GM12891 (cell line): ENCODE measurements around the gene CTSE.

ENCODE experiments used
- PAX5 ChIP-seq: IDR thresholded peaks from 2 replicates; pipeline ENCODE4 v1.6.1; 2011; ENCODE audit warnings: low read length, moderate library complexity, mild to moderate bottlenecking; ENCODE audit not compliant: insufficient read depth, severe bottlenecking
- POLR2A ChIP-seq: IDR thresholded peaks from 2 replicates; pipeline ENCODE4 v1.6.1; 2011; ENCODE audit warnings: low read depth, low read length, control low read depth
- POLR2AphosphoS5 ChIP-seq: IDR thresholded peaks from 2 replicates; pipeline ENCODE4 v1.6.1; 2011; ENCODE audit warnings: low read depth, low read length, control low read depth
- POU2F2 ChIP-seq: IDR thresholded peaks from 2 replicates; pipeline ENCODE4 v1.6.1; 2011; ENCODE audit warnings: low read depth, mild to moderate bottlenecking, control low read depth, low read length, moderate library complexity
- SPI1 ChIP-seq: IDR thresholded peaks from 2 replicates; pipeline ENCODE4 v1.6.1; 2011; ENCODE audit warnings: low read depth, low read length, control low read depth
- TAF1 ChIP-seq: IDR thresholded peaks from 2 replicates; pipeline ENCODE4 v1.6.1; 2011; ENCODE audit warnings: low read depth, low read length, control low read depth

GRCh38 chr1:206047271-206047670 is 23.6 kb upstream of the CTSE start:
- no peak for TF ChIP-seq POLR2AphosphoS5
- TF ChIP-seq POLR2A, result no peak
- no peak for TF ChIP-seq TAF1
- no peak for TF ChIP-seq SPI1
- no peak for TF ChIP-seq POU2F2
- TF ChIP-seq PAX5, result no peak
